H1 (cell line): ENCODE data around the gene SKIL.

ENCODE experiments used
- ATF2 ChIP-seq: IDR thresholded peaks from 2 replicates; pipeline ENCODE4 v1.6.1; 2012; ENCODE audit warnings: low read length, inconsistent platforms
- CEBPB ChIP-seq: IDR thresholded peaks from 2 replicates; pipeline ENCODE4 v1.6.1; 2012; ENCODE audit warnings: low read depth, low read length
- CREB1 ChIP-seq: IDR thresholded peaks from 2 replicates; pipeline ENCODE4 v1.6.1; 2012; ENCODE audit warnings: inconsistent platforms
- CTCF ChIP-seq, 3 experiments: IDR thresholded peaks; 1 replicate in 2 of 3; 2 replicates in 1 of 3; pipeline versions ENCODE4 v1.5.1 to v1.6.1; 2011; ENCODE audit warnings: low read length in 3 of 3, mild to moderate bottlenecking in 3 of 3, inconsistent platforms in 2 of 3, low read depth in 1 of 3, moderate library complexity in 1 of 3; ENCODE audit not compliant: insufficient read depth in 1 of 3; ENCODE audit errors: control extremely low read depth in 1 of 3
- EZH2 ChIP-seq: fragments of 200-600 bp; sonication (generic); IDR thresholded peaks from 2 replicates; pipeline ENCODE4 v1.7.1; 2012; ENCODE audit warnings: low read depth, mild to moderate bottlenecking, moderate library complexity, low read length, inconsistent platforms; ENCODE audit not compliant: severe bottlenecking
- HDAC2 ChIP-seq, 2 experiments: fragments of 300-600 bp in 1 of 2; sonication (generic) in 1 of 2; IDR thresholded peaks; 2 replicates each; pipeline ENCODE4 v1.6.1; 2011 to 2012; ENCODE audit warnings: low read depth in 2 of 2, low read length in 2 of 2, mild to moderate bottlenecking in 2 of 2, moderate library complexity in 2 of 2, borderline replicate concordance in 1 of 2, inconsistent platforms in 1 of 2
- JUN ChIP-seq: IDR thresholded peaks from 2 replicates; pipeline ENCODE4 v1.6.1; 2011; ENCODE audit warnings: low read depth, mild to moderate bottlenecking, improper control_type of control experiment, low read length
- NANOG ChIP-seq: IDR thresholded peaks from 2 replicates; pipeline ENCODE4 v1.6.1; 2011; ENCODE audit warnings: low read length, low read depth, mild to moderate bottlenecking, inconsistent platforms; ENCODE audit not compliant: insufficient read depth, poor library complexity, severe bottlenecking
- POLR2A ChIP-seq, 2 experiments: IDR thresholded peaks; 1 replicate in 1 of 2; 2 replicates in 1 of 2; pipeline ENCODE4 v1.6.1; 2011; ENCODE audit warnings: low read depth in 2 of 2, low read length in 2 of 2, mild to moderate bottlenecking in 2 of 2; ENCODE audit errors: control extremely low read depth in 1 of 2
- RAD21 ChIP-seq, 2 experiments: IDR thresholded peaks in 1 of 2; conservative IDR thresholded peaks in 1 of 2; 2 replicates each; pipeline ENCODE4 v1.6.1; 2011; ENCODE audit warnings: low read depth in 2 of 2, low read length in 2 of 2, improper control_type of control experiment in 1 of 2, inconsistent platforms in 1 of 2, mild to moderate bottlenecking in 1 of 2, moderate library complexity in 1 of 2
- SP1 ChIP-seq: IDR thresholded peaks from 2 replicates; pipeline ENCODE4 v1.6.1; 2011; ENCODE audit warnings: low read depth, low read length
- TAF1 ChIP-seq: IDR thresholded peaks from 2 replicates; pipeline ENCODE4 v1.6.1; 2011; ENCODE audit warnings: mild to moderate bottlenecking, low read depth, low read length
- TEAD4 ChIP-seq: IDR thresholded peaks from 2 replicates; pipeline ENCODE4 v1.6.1; 2012; ENCODE audit warnings: low read depth, low read length, inconsistent platforms, mixed read lengths

DNA sequence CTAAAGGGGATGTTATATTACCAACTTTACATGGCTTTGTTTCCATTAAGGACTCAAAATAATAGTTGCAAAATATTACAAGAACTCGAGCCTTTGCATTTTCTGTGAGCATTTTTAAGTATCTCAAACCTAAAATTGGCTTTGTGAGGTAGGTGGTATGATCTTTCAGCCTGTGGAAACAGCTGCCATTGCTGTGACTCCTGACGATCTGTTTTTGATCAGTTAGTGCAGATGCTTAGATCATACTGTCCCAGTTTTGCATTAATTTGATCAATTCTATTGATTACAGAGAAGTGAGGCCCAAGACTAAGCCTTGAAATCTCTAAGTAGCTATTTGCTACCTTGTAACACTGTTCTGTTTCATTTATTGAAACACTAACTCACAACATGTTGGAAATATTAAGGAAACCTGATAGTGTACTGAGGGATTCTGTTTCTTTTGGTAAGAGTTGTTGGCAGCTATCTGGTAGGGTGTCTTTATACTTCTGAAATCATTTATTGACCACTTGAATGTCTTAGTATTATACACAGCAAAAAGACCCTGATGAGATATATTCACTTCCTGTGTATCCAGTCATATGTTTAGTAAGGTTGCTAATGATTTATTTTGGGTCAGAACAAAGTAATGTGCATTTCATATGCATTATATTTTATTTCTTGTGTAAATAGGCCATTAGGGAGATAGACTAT is 14.8 kb downstream of the SKIL start:
- TF ChIP-seq TEAD4 (no peak), CTCF (IDR thresholded peaks at IDR 0.05; ENCODE audit: control extremely low read depth in 1 of 3, insufficient read depth in 1 of 3, low read depth in 1 of 3, low read length in 3 of 3) (no peak), POLR2A (IDR thresholded peaks at IDR 0.05; ENCODE audit: control extremely low read depth in 1 of 2, low read depth in 2 of 2, low read length in 2 of 2) (no peak), NANOG (no peak), TAF1 (no peak), ATF2 (no peak), HDAC2 (IDR thresholded peaks at IDR 0.05; ENCODE audit: borderline replicate concordance in 1 of 2, low read depth in 2 of 2, low read length in 2 of 2) (no peak), EZH2 (no peak), CREB1 (no peak), JUN (no peak), CEBPB (no peak), SP1 (no peak), RAD21 (IDR thresholded peaks at IDR 0.05 in 1 of 2, conservative IDR thresholded peaks at IDR 0.05 in 1 of 2; ENCODE audit: low read depth in 2 of 2, low read length in 2 of 2) (no peak)
